ENCODE measurements around the gene PRSS1.

DNA sequence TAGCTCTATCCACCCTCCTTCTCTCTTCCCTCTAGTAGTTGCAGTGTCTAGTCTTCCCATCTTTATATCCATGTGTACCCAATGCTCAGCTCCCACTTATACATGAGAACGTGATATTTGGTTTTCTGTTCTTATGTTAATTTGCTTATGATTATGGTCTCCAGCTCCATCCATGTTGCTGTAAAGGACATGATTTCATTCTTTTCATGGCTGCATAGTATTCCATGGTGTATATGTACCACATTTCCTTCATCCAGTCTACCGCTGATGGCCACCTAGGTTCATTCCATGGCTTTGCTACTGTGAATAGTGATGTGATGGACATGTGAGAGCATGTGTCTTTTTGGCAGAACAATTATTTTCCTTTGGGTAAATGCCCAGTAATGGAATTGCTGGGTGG lies 28.0 kb downstream of the PRSS1 start:
- TF ChIP-seq, protein P1, sequence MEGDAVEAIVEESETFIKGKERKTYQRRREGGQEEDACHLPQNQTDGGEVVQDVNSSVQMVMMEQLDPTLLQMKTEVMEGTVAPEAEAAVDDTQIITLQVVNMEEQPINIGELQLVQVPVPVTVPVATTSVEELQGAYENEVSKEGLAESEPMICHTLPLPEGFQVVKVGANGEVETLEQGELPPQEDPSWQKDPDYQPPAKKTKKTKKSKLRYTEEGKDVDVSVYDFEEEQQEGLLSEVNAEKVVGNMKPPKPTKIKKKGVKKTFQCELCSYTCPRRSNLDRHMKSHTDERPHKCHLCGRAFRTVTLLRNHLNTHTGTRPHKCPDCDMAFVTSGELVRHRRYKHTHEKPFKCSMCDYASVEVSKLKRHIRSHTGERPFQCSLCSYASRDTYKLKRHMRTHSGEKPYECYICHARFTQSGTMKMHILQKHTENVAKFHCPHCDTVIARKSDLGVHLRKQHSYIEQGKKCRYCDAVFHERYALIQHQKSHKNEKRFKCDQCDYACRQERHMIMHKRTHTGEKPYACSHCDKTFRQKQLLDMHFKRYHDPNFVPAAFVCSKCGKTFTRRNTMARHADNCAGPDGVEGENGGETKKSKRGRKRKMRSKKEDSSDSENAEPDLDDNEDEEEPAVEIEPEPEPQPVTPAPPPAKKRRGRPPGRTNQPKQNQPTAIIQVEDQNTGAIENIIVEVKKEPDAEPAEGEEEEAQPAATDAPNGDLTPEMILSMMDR (IDR thresholded peaks at IDR 0.05): no peak
- no peak for TF ChIP-seq POLR2A (IDR thresholded peaks at IDR 0.05)

Measured in uterus (tissue), 2 donors.